ENCODE results near the gene LRRC43. TPM values are rescaled to one million over a fixed set of nuclear protein-coding genes. Genes with fewer than 3 reads are reported as not detected.

Gene LRRC43
- total RNA-seq, 1 donor from 2014 or later: 3.0 TPM

GRCh38 chr12:122183588-122183940 is 641 bp downstream of the LRRC43 start:
- Mint-ChIP-seq H3K9me3 (no peaks in the 10 kb centered on the region), H3K27ac (no peak overlapping the region), H3K27me3 (peaks cover 8% of the 10 kb centered on the region), H3K36me3 (no peaks in the 10 kb centered on the region), H3K4me3 (peak overlapping the region; percentile 74), H3K4me1 (ENCODE audit: unreplicated experiment) (no peaks in the 10 kb centered on the region)
- DNase-seq (ENCODE audit: extremely low spot score, unreplicated experiment): no peak
- TF ChIP-seq CTCF (conservative IDR thresholded peaks at IDR 0.05): no peak

GRCh38 chr12:122184517-122184916 is 1.6 kb downstream of the LRRC43 start:
- H3K4me3 Mint-ChIP-seq: peak overlapping the region; percentile 67
- H3K27ac Mint-ChIP-seq: no peak overlapping the region
- TF ChIP-seq CTCF (conservative IDR thresholded peaks at IDR 0.05): no peak
- peaks cover 8% of the 10 kb centered on the region for H3K27me3 Mint-ChIP-seq
- no peaks in the 10 kb centered on the region for H3K36me3 Mint-ChIP-seq
- H3K9me3 Mint-ChIP-seq: no peaks in the 10 kb centered on the region
- no peak for DNase-seq (ENCODE audit: extremely low spot score, unreplicated experiment)
- H3K4me1 Mint-ChIP-seq (ENCODE audit: unreplicated experiment): no peaks in the 10 kb centered on the region

GRCh38 chr12:122185079-122185478 is 2.2 kb downstream of the LRRC43 start:
- peak overlapping the region; percentile 51 for H3K4me3 Mint-ChIP-seq

GRCh38 chr12:122185494-122186082 is 2.7 kb downstream of the LRRC43 start:
- Mint-ChIP-seq H3K9me3 (no peaks in the 10 kb centered on the region), H3K27ac (no peak overlapping the region), H3K36me3 (no peaks in the 10 kb centered on the region)

More at GRCh38 chr12:122185079-122185478, 2.2 kb downstream of the LRRC43 start:
- no peak for DNase-seq (ENCODE audit: extremely low spot score, unreplicated experiment)
- H3K27ac Mint-ChIP-seq: no peak overlapping the region
- H3K4me1 Mint-ChIP-seq (ENCODE audit: unreplicated experiment): no peaks in the 10 kb centered on the region
- H3K36me3 Mint-ChIP-seq: no peaks in the 10 kb centered on the region
- no peaks in the 10 kb centered on the region for H3K9me3 Mint-ChIP-seq
- TF ChIP-seq CTCF (conservative IDR thresholded peaks at IDR 0.05): no peak
- peaks cover 8% of the 10 kb centered on the region for H3K27me3 Mint-ChIP-seq

GRCh38 chr12:122187466-122187865 is 4.5 kb downstream of the LRRC43 start:
- no peaks in the 10 kb centered on the region for H3K36me3 Mint-ChIP-seq
- no peaks in the 10 kb centered on the region for H3K4me1 Mint-ChIP-seq (ENCODE audit: unreplicated experiment)
- no peak overlapping the region for H3K27ac Mint-ChIP-seq
- DNase-seq (ENCODE audit: extremely low spot score, unreplicated experiment): no peak
- H3K4me3 Mint-ChIP-seq: no peak overlapping the region
- no peaks in the 10 kb centered on the region for H3K9me3 Mint-ChIP-seq
- H3K27me3 Mint-ChIP-seq: peaks cover 13% of the 10 kb centered on the region
- no peak for TF ChIP-seq CTCF (conservative IDR thresholded peaks at IDR 0.05)

More at GRCh38 chr12:122185494-122186082, 2.7 kb downstream of the LRRC43 start:
- DNase-seq (ENCODE audit: extremely low spot score, unreplicated experiment): no peak
- Mint-ChIP-seq H3K27me3 (peaks cover 8% of the 10 kb centered on the region), H3K4me1 (ENCODE audit: unreplicated experiment) (no peaks in the 10 kb centered on the region), H3K4me3 (no peak overlapping the region)
- no peak for TF ChIP-seq CTCF (conservative IDR thresholded peaks at IDR 0.05)
